K562 (cell line): ENCODE data around the gene MARVELD1. TPM values are rescaled to one million over a fixed set of nuclear protein-coding genes. Genes with fewer than 3 reads are reported as not detected.

Experiments used
- DMBX1 ChIP-seq: fragments of 250-450 bp; sonication (Bioruptor Pico); IDR thresholded peaks from 2 replicates; pipeline ENCODE4 v1.8.0; 2022; ENCODE audit warnings: inconsistent platforms, mild to moderate bottlenecking, moderate library complexity, borderline replicate concordance
- EGR1 ChIP-seq: fragments of 450-650 bp; conservative IDR thresholded peaks from 2 replicates; pipeline ENCODE4 v1.6.1; 2017; ENCODE audit warnings: mild to moderate bottlenecking
- ELF2 ChIP-seq: fragments of 250-450 bp; sonication (Bioruptor Pico); IDR thresholded peaks from 2 replicates; pipeline ENCODE4 v1.5.0; 2021; ENCODE audit warnings: mild to moderate bottlenecking
- FOXK2 ChIP-seq, 2 experiments: fragments of 450-650 bp; IDR thresholded peaks in 1 of 2; conservative IDR thresholded peaks in 1 of 2; 2 replicates each; pipeline ENCODE4 v1.6.1; 2016; ENCODE audit warnings: low read depth in 2 of 2, mild to moderate bottlenecking in 1 of 2
- FOXM1 ChIP-seq, 2 experiments: fragments of 450-650 bp in 1 of 2; sonication (generic) in 1 of 2; formaldehyde crosslinking in 1 of 2; IDR thresholded peaks; 2 replicates each; pipeline versions ENCODE4 v1.6.1 to v1.9.0; 2017 to 2022; ENCODE audit warnings: low read depth in 2 of 2, mild to moderate bottlenecking in 2 of 2, missing genetic modification reagents in 1 of 2, moderate library complexity in 1 of 2
- HMGN3 ChIP-seq: IDR thresholded peaks from 2 replicates; pipeline ENCODE4 v1.6.1; 2011; ENCODE audit warnings: borderline replicate concordance, low read depth, mild to moderate bottlenecking, mixed read lengths, low read length; ENCODE audit not compliant: insufficient read length; ENCODE audit errors: extremely low read depth
- HOMEZ ChIP-seq: fragments of 250-450 bp; sonication (Bioruptor Pico); IDR thresholded peaks from 2 replicates; pipeline ENCODE4 v1.4.0; 2020; ENCODE audit warnings: mild to moderate bottlenecking, moderate library complexity
- MIER1 ChIP-seq: fragments of 450-650 bp; IDR thresholded peaks from 2 replicates; pipeline ENCODE4 v1.6.1; 2016; ENCODE audit warnings: antibody characterized with exemption, mild to moderate bottlenecking, low read depth
- NELFE ChIP-seq: IDR thresholded peaks from 2 replicates; pipeline ENCODE4 v1.6.1; 2011; ENCODE audit warnings: mild to moderate bottlenecking; ENCODE audit not compliant: insufficient read depth, insufficient read length
- PHB ChIP-seq: fragments of 250-450 bp; sonication (Bioruptor Pico); IDR thresholded peaks from 2 replicates; pipeline ENCODE4 v1.5.0; 2021
- RBM39 ChIP-seq: fragments of 200-400 bp; formaldehyde crosslinking; optimal IDR thresholded peaks from 2 replicates; pipeline ENCODE3; 2018; ENCODE audit warnings: low read depth, low read length
- SMAD2 ChIP-seq: fragments of 150-350 bp; IDR thresholded peaks from 2 replicates; pipeline ENCODE4 v1.6.1; 2014; ENCODE audit warnings: low read depth, mild to moderate bottlenecking, low read length
- TAF1 ChIP-seq: IDR thresholded peaks from 2 replicates; pipeline ENCODE4 v1.6.1; 2011; ENCODE audit warnings: mild to moderate bottlenecking, low read length, moderate library complexity; ENCODE audit not compliant: insufficient read depth, control insufficient read depth, severe bottlenecking; ENCODE audit errors: extremely low read depth
- TFAP4 ChIP-seq: sonication (generic); formaldehyde crosslinking; IDR thresholded peaks from 2 replicates; pipeline ENCODE4 v1.8.0; 2022; ENCODE audit warnings: missing genetic modification reagents, mild to moderate bottlenecking, moderate library complexity, borderline replicate concordance
- TRIM28 ChIP-seq: fragments of 450-650 bp; IDR thresholded peaks from 2 replicates; pipeline ENCODE4 v1.6.1; 2017
- ZNF436 ChIP-seq: fragments of 250-450, 450-650 bp; sonication (Bioruptor Pico); formaldehyde crosslinking; IDR thresholded peaks from 2 replicates; pipeline ENCODE4 v1.7.0; 2020; ENCODE audit warnings: mild to moderate bottlenecking
- ZNF740 ChIP-seq, 3 experiments: fragments of 200-800 bp in 1 of 3; sonication (Bioruptor generic) in 1 of 3; sonication (generic) in 1 of 3; formaldehyde crosslinking in 1 of 3; IDR thresholded peaks; 2 replicates each; pipeline versions ENCODE4 v1.6.1 to v1.8.0; 2016 to 2022; ENCODE audit warnings: mild to moderate bottlenecking in 2 of 3, missing compliant biosample characterization in 2 of 3, missing genetic modification characterization in 2 of 3, missing genetic modification reagents in 1 of 3
- ZNF76 ChIP-seq: fragments of 250-450 bp; sonication (Bioruptor Pico); IDR thresholded peaks from 2 replicates; pipeline ENCODE4 v1.4.0; 2020; ENCODE audit warnings: mild to moderate bottlenecking, moderate library complexity, borderline replicate concordance
- ZNF785 ChIP-seq: fragments of 250-450 bp; sonication (Bioruptor Pico); IDR thresholded peaks from 2 replicates; pipeline ENCODE4 v1.4.0; 2020; ENCODE audit warnings: mild to moderate bottlenecking
- ZSCAN29 ChIP-seq: fragments of 450-650 bp; IDR thresholded peaks from 2 replicates; pipeline ENCODE4 v1.6.1; 2017
- polyA plus RNA-seq, 8 experiments: library from polyadenylated mRNA; depleted of rRNA in 4 of 8; stranded (reverse) in 5 of 8; unstranded in 3 of 8; fragments of >200 nt; fragmentation: Nextera tagmentation in 2 of 8; fragmentation: Illumina TruSeq in 1 of 8; extraction: Ambion mirVana in 2 of 8; extraction: Trizol in 1 of 8; gene quantifications; 2 replicates each; pipeline versions ENCODE4 v1.2.1 to v1.2.3, GENCODE V29; 2011 to 2014; ENCODE audit warnings: inconsistent platforms in 1 of 8, missing spikeins in 1 of 8
- total RNA-seq, 7 experiments: library from RNA; depleted of rRNA in 6 of 7; stranded (reverse); fragments of >200 nt in 6 of 7; fragmentation: Illumina TruSeq in 2 of 7; extraction: Trizol in 2 of 7; gene quantifications; 2 replicates each; pipeline versions ENCODE4 v1.2.1 to v1.2.3, GENCODE V29; 2011 to 2021; ENCODE audit warnings: low replicate concordance in 1 of 7
- TF ChIP-seq, protein P1 (sequence below): sonication (generic); formaldehyde crosslinking; IDR thresholded peaks from 2 replicates; pipeline ENCODE4 v1.8.0; 2022; ENCODE audit warnings: mild to moderate bottlenecking, missing genetic modification reagents

MARVELD1 gene
- total and polyA plus RNA-seq, 9 of the 15 experiments (the other 6 are each of a cell fraction or from before 2014, with no cell fraction given) = 2.7 to 12.5 (median 5.3) TPM

- TF ChIP-seq MIER1 (no peak), ZSCAN29 (no peak), NELFE (no peak), FOXK2 (conservative IDR thresholded peaks at IDR 0.05 in 1 of 2, IDR thresholded peaks at IDR 0.05 in 1 of 2; ENCODE audit: low read depth in 2 of 2) (no peak), TAF1 (peak; percentile 67), HOMEZ (CRISPR knock-in tag) (no peak), ZNF740 (CRISPR knock-in tag; IDR thresholded peaks at IDR 0.05) (no peak), ZNF740 (tag; IDR thresholded peaks at IDR 0.05) (no peak), ELF2 (no peak), PHB (CRISPR knock-in tag) (no peak), DMBX1 (CRISPR knock-in tag) (peak; percentile 84), FOXM1 (IDR thresholded peaks at IDR 0.05; ENCODE audit: low read depth) (no peak), FOXM1 (CRISPR knock-in tag; IDR thresholded peaks at IDR 0.05; ENCODE audit: low read depth) (no peak), ZNF436 (CRISPR knock-in tag) (no peak), HMGN3 (peak; percentile 94), TRIM28 (no peak), TFAP4 (CRISPR knock-in tag) (peak; percentile 82; the same call in 1 of the 2 replicates), SMAD2 (no peak), ZNF785 (CRISPR knock-in tag) (no peak), RBM39 (no peak), ZNF76 (CRISPR knock-in tag) (peak; percentile 49; the same call in 1 of the 2 replicates), EGR1 (peak; percentile 100)
- TF ChIP-seq, protein P1, sequence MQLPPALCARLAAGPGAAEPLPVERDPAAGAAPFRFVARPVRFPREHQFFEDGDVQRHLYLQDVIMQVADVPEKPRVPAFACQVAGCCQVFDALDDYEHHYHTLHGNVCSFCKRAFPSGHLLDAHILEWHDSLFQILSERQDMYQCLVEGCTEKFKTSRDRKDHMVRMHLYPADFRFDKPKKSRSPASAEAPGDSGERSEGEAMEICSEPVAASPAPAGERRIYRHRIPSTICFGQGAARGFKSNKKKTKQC (CRISPR knock-in tag) = 0 out of 2 replicates have a peak, but pooled peaks have one; percentile 50
Observed at GRCh38 chr10:97686962-97687784, 26.4 kb upstream of the MARVELD1 start, which contains the start of gene AVPI1 (continued).
